ENCODE data around the gene CYP2C9.

DNA sequence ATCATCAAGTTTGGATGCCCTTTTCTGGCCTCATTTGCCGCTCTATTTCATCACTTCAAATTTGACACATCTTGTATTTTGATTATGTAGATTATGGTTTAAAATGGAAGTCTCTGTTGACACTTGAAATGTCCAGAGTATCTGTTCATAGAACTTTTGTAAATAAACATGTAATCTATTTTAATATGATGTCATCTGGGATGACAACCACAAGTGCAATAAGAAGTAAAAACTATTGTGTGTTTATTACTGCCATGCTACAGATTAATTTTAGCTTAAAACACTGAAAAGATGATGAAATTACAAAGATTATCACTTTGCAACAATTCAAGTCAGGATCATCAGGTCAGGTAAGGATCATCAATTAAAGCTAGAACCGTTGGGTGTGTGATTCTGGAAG is 100.8 kb downstream of the CYP2C9 start:
- TF ChIP-seq, protein P1, sequence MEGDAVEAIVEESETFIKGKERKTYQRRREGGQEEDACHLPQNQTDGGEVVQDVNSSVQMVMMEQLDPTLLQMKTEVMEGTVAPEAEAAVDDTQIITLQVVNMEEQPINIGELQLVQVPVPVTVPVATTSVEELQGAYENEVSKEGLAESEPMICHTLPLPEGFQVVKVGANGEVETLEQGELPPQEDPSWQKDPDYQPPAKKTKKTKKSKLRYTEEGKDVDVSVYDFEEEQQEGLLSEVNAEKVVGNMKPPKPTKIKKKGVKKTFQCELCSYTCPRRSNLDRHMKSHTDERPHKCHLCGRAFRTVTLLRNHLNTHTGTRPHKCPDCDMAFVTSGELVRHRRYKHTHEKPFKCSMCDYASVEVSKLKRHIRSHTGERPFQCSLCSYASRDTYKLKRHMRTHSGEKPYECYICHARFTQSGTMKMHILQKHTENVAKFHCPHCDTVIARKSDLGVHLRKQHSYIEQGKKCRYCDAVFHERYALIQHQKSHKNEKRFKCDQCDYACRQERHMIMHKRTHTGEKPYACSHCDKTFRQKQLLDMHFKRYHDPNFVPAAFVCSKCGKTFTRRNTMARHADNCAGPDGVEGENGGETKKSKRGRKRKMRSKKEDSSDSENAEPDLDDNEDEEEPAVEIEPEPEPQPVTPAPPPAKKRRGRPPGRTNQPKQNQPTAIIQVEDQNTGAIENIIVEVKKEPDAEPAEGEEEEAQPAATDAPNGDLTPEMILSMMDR (conservative IDR thresholded peaks at IDR 0.05): no peak
- no peak for TF ChIP-seq EZH2 (IDR thresholded peaks at IDR 0.05; ENCODE audit: low read depth)
